Measurements from ENCODE around the gene MYO10.
A peak's percentile ranks its signal among the peaks of the same experiment; 100 is the strongest.

MYO10 gene

GRCh38 chr5:16858151-16858550 lies 77.9 kb downstream of the MYO10 start:
- CTCF ChIA-PET = interaction anchor here (1.2 to 1.9 kb wide), 3 partner anchors 9 to 332 kb away, joined by 4 to 9 read pairs (median 4); no protein-coding TSS in a partner anchor
- H3K27ac ChIP-seq (ENCODE audit: extremely low read depth, low read depth, low read length) = no peak overlapping the region
- POLR2A ChIA-PET = interaction anchor here (0.6 kb wide), 1 partner anchor 11 kb away, joined by 3 read pairs; no protein-coding TSS in a partner anchor

GRCh38 chr5:16857635-16858034 lies 78.5 kb downstream of the MYO10 start:
- ChIA-PET CTCF (interaction anchor here (1.2 to 1.9 kb wide), 3 partner anchors 9 to 332 kb away, joined by 4 to 9 read pairs (median 4); no protein-coding TSS in a partner anchor), POLR2A (no interaction called here)
- TF ChIP-seq PRDM10 (tag by site-specific recombination; IDR thresholded peaks at IDR 0.05) (peak; percentile 75), ZNF530 (tag by site-specific recombination; IDR thresholded peaks at IDR 0.05; ENCODE audit: low read depth) (no peak), EGR2 (tag by site-specific recombination; IDR thresholded peaks at IDR 0.05; ENCODE audit: low read depth) (no peak), ZNF311 (tag by site-specific recombination; IDR thresholded peaks at IDR 0.05; ENCODE audit: borderline replicate concordance) (no peak), GLIS1 (tag by site-specific recombination; IDR thresholded peaks at IDR 0.05) (peak; percentile 15; the same call in 1 of the 2 replicates)
- H3K36me3 ChIP-seq (ENCODE audit: control insufficient read depth in 2 of 2, insufficient read depth in 1 of 2, low read length in 2 of 2) = no peaks in the 10 kb centered on the region; a peak in 1 of 3 replicates
- no peak overlapping the region for H3K4me3 ChIP-seq (ENCODE audit: low read depth, low read length)
- H3K9me3 ChIP-seq (ENCODE audit: control insufficient read depth, insufficient read depth, low read depth, low read length) = no peaks in the 10 kb centered on the region
- H3K4me1 ChIP-seq (ENCODE audit: control insufficient read depth, insufficient read depth, low read length) = 0 out of 2 replicates have a peak, but pooled peaks cover 2% of the 10 kb centered on the region
- H3K27ac ChIP-seq (ENCODE audit: extremely low read depth, low read depth, low read length) = no peak overlapping the region

More at GRCh38 chr5:16858151-16858550, 77.9 kb downstream of the MYO10 start:
- Histone ChIP-seq H3K9me3 (ENCODE audit: control insufficient read depth, insufficient read depth, low read depth, low read length) (no peaks in the 10 kb centered on the region), H3K4me1 (ENCODE audit: control insufficient read depth, insufficient read depth, low read length) (0 out of 2 replicates have a peak, but pooled peaks cover 2% of the 10 kb centered on the region), H3K36me3 (ENCODE audit: control insufficient read depth in 2 of 2, insufficient read depth in 1 of 2, low read length in 2 of 2) (no peaks in the 10 kb centered on the region; a peak in 1 of 3 replicates), H3K4me3 (ENCODE audit: low read depth, low read length) (no peak overlapping the region)
- TF ChIP-seq ZBTB7A (tag by site-specific recombination; IDR thresholded peaks at IDR 0.05; ENCODE audit: low read depth) = no peak
- TF ChIP-seq ZFP41 (tag by site-specific recombination; IDR thresholded peaks at IDR 0.05; ENCODE audit: borderline replicate concordance) = no peak
- no peak for TF ChIP-seq PRDM4 (tag by site-specific recombination; IDR thresholded peaks at IDR 0.05)
- no peak for TF ChIP-seq ZNF626 (tag by site-specific recombination; IDR thresholded peaks at IDR 0.05)
- TF ChIP-seq KLF7 (tag by site-specific recombination; IDR thresholded peaks at IDR 0.05; ENCODE audit: borderline replicate concordance) = no peak

GRCh38 chr5:16856531-16856930 lies 79.6 kb downstream of the MYO10 start:
- Histone ChIP-seq H3K4me3 (ENCODE audit: low read depth, low read length) (no peak overlapping the region), H3K36me3 (ENCODE audit: control insufficient read depth in 2 of 2, insufficient read depth in 1 of 2, low read length in 2 of 2) (no peaks in the 10 kb centered on the region; a peak in 1 of 3 replicates), H3K27ac (ENCODE audit: extremely low read depth, low read depth, low read length) (no peak overlapping the region), H3K9me3 (ENCODE audit: control insufficient read depth, insufficient read depth, low read depth, low read length) (no peaks in the 10 kb centered on the region), H3K4me1 (ENCODE audit: control insufficient read depth, insufficient read depth, low read length) (0 out of 2 replicates have a peak, but pooled peaks cover 2% of the 10 kb centered on the region)
- no peak for TF ChIP-seq PRDM10 (tag by site-specific recombination; IDR thresholded peaks at IDR 0.05)
- TF ChIP-seq CTCF (tag by site-specific recombination; IDR thresholded peaks at IDR 0.05) = no peak
- TF ChIP-seq SP3 (tag by site-specific recombination; IDR thresholded peaks at IDR 0.05) = no peak
- no peak for TF ChIP-seq ZNF211 (tag by site-specific recombination; IDR thresholded peaks at IDR 0.05; ENCODE audit: low read depth)
- TF ChIP-seq ZNF555 (tag by site-specific recombination; conservative IDR thresholded peaks at IDR 0.05) = no peak
- TF ChIP-seq ZNF830 (tag by site-specific recombination; IDR thresholded peaks at IDR 0.05; ENCODE audit: low read depth) = no peak
- TF ChIP-seq PRDM1 (tag by site-specific recombination; IDR thresholded peaks at IDR 0.05) = no peak
- ChIA-PET CTCF (interaction anchor here (0.5 to 0.6 kb wide), 2 partner anchors 10 to 12 kb away, joined by 4 read pairs; no protein-coding TSS in a partner anchor), POLR2A (no interaction called here)
